ENCODE measurements around the gene SOWAHD.

DNA sequence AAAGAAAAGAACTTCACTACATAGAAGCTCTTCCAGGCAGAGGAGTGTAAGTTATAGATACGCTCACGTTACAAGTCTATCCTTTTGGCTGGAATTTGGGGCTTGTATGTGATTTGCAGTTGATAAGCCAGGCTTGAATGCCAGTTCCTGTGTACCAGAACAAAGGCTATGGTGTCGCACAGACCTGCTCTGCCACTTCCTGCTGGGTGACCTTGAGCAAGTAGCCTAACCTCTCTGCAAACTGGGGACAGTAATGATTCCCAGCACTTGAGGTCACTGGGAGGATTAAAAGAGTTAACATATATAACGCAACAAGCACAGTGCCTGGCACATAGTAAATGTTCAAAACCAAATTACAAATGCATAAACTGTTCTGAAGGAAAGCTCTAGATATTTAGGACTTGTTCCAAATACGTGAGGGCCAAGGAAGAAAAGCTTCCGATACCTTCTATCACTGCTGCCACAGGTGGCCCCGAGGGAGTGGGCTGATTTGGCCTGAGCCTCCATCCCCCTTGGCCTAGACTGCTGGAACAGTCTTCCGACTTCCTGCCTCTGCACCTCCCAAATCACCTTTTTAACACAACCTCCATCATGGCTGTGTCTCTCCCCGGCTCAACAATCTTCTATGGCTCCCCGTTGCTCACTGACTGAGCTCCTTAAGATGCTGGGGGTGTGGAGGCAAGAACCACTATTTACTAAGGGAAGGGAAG is 1.3 kb upstream of the SOWAHD start:
- TF ChIP-seq, protein P1, sequence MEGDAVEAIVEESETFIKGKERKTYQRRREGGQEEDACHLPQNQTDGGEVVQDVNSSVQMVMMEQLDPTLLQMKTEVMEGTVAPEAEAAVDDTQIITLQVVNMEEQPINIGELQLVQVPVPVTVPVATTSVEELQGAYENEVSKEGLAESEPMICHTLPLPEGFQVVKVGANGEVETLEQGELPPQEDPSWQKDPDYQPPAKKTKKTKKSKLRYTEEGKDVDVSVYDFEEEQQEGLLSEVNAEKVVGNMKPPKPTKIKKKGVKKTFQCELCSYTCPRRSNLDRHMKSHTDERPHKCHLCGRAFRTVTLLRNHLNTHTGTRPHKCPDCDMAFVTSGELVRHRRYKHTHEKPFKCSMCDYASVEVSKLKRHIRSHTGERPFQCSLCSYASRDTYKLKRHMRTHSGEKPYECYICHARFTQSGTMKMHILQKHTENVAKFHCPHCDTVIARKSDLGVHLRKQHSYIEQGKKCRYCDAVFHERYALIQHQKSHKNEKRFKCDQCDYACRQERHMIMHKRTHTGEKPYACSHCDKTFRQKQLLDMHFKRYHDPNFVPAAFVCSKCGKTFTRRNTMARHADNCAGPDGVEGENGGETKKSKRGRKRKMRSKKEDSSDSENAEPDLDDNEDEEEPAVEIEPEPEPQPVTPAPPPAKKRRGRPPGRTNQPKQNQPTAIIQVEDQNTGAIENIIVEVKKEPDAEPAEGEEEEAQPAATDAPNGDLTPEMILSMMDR (IDR thresholded peaks at IDR 0.05 in 2 of 3, conservative IDR thresholded peaks at IDR 0.05 in 1 of 3; ENCODE audit: borderline replicate concordance in 1 of 3, insufficient read depth in 1 of 3, low read depth in 2 of 3, low read length in 2 of 3): no peak
- TF ChIP-seq JUND (IDR thresholded peaks at IDR 0.05) (no peak), SRF (IDR thresholded peaks at IDR 0.05; ENCODE audit: low read depth) (no peak), YY1 (IDR thresholded peaks at IDR 0.05; ENCODE audit: extremely low read depth, insufficient replicate concordance, low read depth, low read length) (no peak), RAD21 (IDR thresholded peaks at IDR 0.05; ENCODE audit: low read depth) (no peak), POLR2A (IDR thresholded peaks at IDR 0.05; ENCODE audit: borderline replicate concordance, extremely low read depth, insufficient read depth, insufficient read length) (no peak), EZH2phosphoT487 (IDR thresholded peaks at IDR 0.05; ENCODE audit: borderline replicate concordance) (no peak), POLR2AphosphoS5 (IDR thresholded peaks at IDR 0.05; ENCODE audit: low read depth, low read length) (no peak), SIN3A (IDR thresholded peaks at IDR 0.05; ENCODE audit: low read depth) (no peak)
- TF ChIP-seq, protein P2, sequence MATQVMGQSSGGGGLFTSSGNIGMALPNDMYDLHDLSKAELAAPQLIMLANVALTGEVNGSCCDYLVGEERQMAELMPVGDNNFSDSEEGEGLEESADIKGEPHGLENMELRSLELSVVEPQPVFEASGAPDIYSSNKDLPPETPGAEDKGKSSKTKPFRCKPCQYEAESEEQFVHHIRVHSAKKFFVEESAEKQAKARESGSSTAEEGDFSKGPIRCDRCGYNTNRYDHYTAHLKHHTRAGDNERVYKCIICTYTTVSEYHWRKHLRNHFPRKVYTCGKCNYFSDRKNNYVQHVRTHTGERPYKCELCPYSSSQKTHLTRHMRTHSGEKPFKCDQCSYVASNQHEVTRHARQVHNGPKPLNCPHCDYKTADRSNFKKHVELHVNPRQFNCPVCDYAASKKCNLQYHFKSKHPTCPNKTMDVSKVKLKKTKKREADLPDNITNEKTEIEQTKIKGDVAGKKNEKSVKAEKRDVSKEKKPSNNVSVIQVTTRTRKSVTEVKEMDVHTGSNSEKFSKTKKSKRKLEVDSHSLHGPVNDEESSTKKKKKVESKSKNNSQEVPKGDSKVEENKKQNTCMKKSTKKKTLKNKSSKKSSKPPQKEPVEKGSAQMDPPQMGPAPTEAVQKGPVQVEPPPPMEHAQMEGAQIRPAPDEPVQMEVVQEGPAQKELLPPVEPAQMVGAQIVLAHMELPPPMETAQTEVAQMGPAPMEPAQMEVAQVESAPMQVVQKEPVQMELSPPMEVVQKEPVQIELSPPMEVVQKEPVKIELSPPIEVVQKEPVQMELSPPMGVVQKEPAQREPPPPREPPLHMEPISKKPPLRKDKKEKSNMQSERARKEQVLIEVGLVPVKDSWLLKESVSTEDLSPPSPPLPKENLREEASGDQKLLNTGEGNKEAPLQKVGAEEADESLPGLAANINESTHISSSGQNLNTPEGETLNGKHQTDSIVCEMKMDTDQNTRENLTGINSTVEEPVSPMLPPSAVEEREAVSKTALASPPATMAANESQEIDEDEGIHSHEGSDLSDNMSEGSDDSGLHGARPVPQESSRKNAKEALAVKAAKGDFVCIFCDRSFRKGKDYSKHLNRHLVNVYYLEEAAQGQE (IDR thresholded peaks at IDR 0.05; ENCODE audit: low read depth): no peak
- TF ChIP-seq, protein P3, sequence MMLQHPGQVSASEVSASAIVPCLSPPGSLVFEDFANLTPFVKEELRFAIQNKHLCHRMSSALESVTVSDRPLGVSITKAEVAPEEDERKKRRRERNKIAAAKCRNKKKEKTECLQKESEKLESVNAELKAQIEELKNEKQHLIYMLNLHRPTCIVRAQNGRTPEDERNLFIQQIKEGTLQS (IDR thresholded peaks at IDR 0.05): no peak
